ENCODE measurements around the gene STMN1. TPM values are rescaled to one million over a fixed set of nuclear protein-coding genes. Genes with fewer than 3 reads are reported as not detected.

Gene STMN1
- total and polyA plus RNA-seq, 2 experiments from 2014 or later, result 227 to 1,890 TPM

GRCh38 chr1:25904943-25905679 lies 1.1 kb downstream of the STMN1 start:
- DNase-seq (ENCODE audit: low spot score) (peak; percentile 95), ATAC-seq (peak; percentile 71)
- Histone ChIP-seq H3K4me1 (ENCODE audit: insufficient read depth) (peaks cover 22% of the 10 kb centered on the region), H3K4me3 (peak overlapping the region; percentile 96), H2AFZ (no peak overlapping the region), H3F3A (replicated peaks; ENCODE audit: low read depth) (peaks cover 17% of the 10 kb centered on the region), H3K79me2 (replicated peaks; ENCODE audit: insufficient read depth) (peaks cover 47% of the 10 kb centered on the region), H4K20me1 (replicated peaks; ENCODE audit: insufficient read depth) (peaks cover 27% of the 10 kb centered on the region), H3K27me3 (ENCODE audit: insufficient read depth) (no peaks in the 10 kb centered on the region), H3K9me2 (ENCODE audit: insufficient read depth) (no peaks in the 10 kb centered on the region), H3K4me2 (peak overlapping the region; percentile 99), H3K27ac (ENCODE audit: low read depth) (peak overlapping the region; percentile 95), H3K36me3 (ENCODE audit: insufficient read depth) (peaks cover 38% of the 10 kb centered on the region)
- H3K4me1 Mint-ChIP-seq, result peaks cover 27% of the 10 kb centered on the region
- peak overlapping the region; percentile 95 for H3K4me3 Mint-ChIP-seq
- TF ChIP-seq ETS1 (IDR thresholded peaks at IDR 0.05) (0 out of 2 replicates have a peak, but pooled peaks have one; percentile 7), EZH2phosphoT487 (IDR thresholded peaks at IDR 0.05; ENCODE audit: unreplicated experiment) (no peak), CTCF (conservative IDR thresholded peaks at IDR 0.05; ENCODE audit: low read depth in 2 of 2) (peak in 1 of 2 experiments; percentile 26; a peak in 2 of 4 replicates)
- peak overlapping the region; percentile 84 for H3K27ac Mint-ChIP-seq
- H3K36me3 Mint-ChIP-seq (ENCODE audit: low read depth), result peaks cover 49% of the 10 kb centered on the region
- H3K9me3 Mint-ChIP-seq, result no peaks in the 10 kb centered on the region
- H3K27me3 Mint-ChIP-seq (ENCODE audit: insufficient read depth, low read depth, poor library complexity), result peaks cover 9% of the 10 kb centered on the region

GRCh38 chr1:25903986-25904385 lies 2.2 kb downstream of the STMN1 start:
- no peaks in the 10 kb centered on the region for H3K9me3 Mint-ChIP-seq
- Histone ChIP-seq H2AFZ (no peak overlapping the region), H3K9me2 (ENCODE audit: insufficient read depth) (no peaks in the 10 kb centered on the region), H4K20me1 (replicated peaks; ENCODE audit: insufficient read depth) (peaks cover 37% of the 10 kb centered on the region), H3K4me1 (ENCODE audit: insufficient read depth) (peaks cover 22% of the 10 kb centered on the region), H3K4me3 (peak overlapping the region; percentile 96; the same call in 1 of the 2 replicates), H3K4me2 (peak overlapping the region; percentile 99), H3K79me2 (replicated peaks; ENCODE audit: insufficient read depth) (peaks cover 47% of the 10 kb centered on the region), H3K27ac (ENCODE audit: low read depth) (peak overlapping the region; percentile 11; the same call in 1 of the 2 replicates), H3K36me3 (ENCODE audit: insufficient read depth) (peaks cover 49% of the 10 kb centered on the region), H3F3A (replicated peaks; ENCODE audit: low read depth) (peaks cover 28% of the 10 kb centered on the region), H3K27me3 (ENCODE audit: insufficient read depth) (no peaks in the 10 kb centered on the region)
- peaks cover 9% of the 10 kb centered on the region for H3K27me3 Mint-ChIP-seq (ENCODE audit: insufficient read depth, low read depth, poor library complexity)
- ATAC-seq (no peak), DNase-seq (ENCODE audit: low spot score) (no peak)
- peaks cover 27% of the 10 kb centered on the region for H3K4me1 Mint-ChIP-seq
- no peak overlapping the region for H3K27ac Mint-ChIP-seq
- peaks cover 61% of the 10 kb centered on the region for H3K36me3 Mint-ChIP-seq (ENCODE audit: low read depth)
- peak overlapping the region; percentile 95 for H3K4me3 Mint-ChIP-seq
- TF ChIP-seq CREB1 (CRISPR knock-in tag; IDR thresholded peaks at IDR 0.05; ENCODE audit: low read depth), result no peak
- TF ChIP-seq REST (IDR thresholded peaks at IDR 0.05; ENCODE audit: unreplicated experiment), result no peak
- no peak for TF ChIP-seq ETS1 (IDR thresholded peaks at IDR 0.05)

All from GM23338 (cell line).